MM.1S (cell line): ENCODE results near the gene WASHC3.

Source experiments
- DNase-seq: peaks from one replicate; pipeline ENCODE4 v3.0.0-alpha.2; 2015
- H2AFZ ChIP-seq: fragments of 300-600 bp; sonication (generic); 2 replicates; pipeline ENCODE4 v1.6.0; 2016; ENCODE audit warnings: antibody characterized with exemption, low read length
- H3F3A ChIP-seq: fragments of 300-600 bp; sonication (generic); 2 replicates; pipeline ENCODE4 v1.6.1; 2016; ENCODE audit warnings: mild to moderate bottlenecking, antibody characterized with exemption, low read length, moderate library complexity, mixed read lengths; ENCODE audit not compliant: insufficient read depth
- H3K27ac ChIP-seq: fragments of 300-600 bp; sonication (generic); 2 replicates; pipeline ENCODE4 v1.5.1; 2016; ENCODE audit warnings: mild to moderate bottlenecking, low read length
- H3K27me3 ChIP-seq: fragments of 300-600 bp; sonication (generic); replicated peaks from 2 replicates; pipeline ENCODE4 v1.6.0; 2016; ENCODE audit warnings: low read length; ENCODE audit not compliant: insufficient read depth
- H3K36me3 ChIP-seq: fragments of 300-600 bp; sonication (generic); replicated peaks from 2 replicates; pipeline ENCODE4 v1.6.1; 2016; ENCODE audit warnings: mild to moderate bottlenecking, low read length, mixed read lengths; ENCODE audit not compliant: insufficient read depth
- H3K4me1 ChIP-seq: fragments of 300-600 bp; sonication (generic); 2 replicates; pipeline ENCODE4 v1.6.1; 2016; ENCODE audit warnings: low read length, mixed read lengths
- H3K4me2 ChIP-seq: fragments of 300-600 bp; sonication (generic); 2 replicates; pipeline ENCODE4 v1.6.0; 2016; ENCODE audit warnings: low read depth, low read length
- H3K4me3 ChIP-seq: fragments of 300-600 bp; sonication (generic); 2 replicates; pipeline ENCODE4 v1.5.1; 2016; ENCODE audit warnings: low read length, mixed read lengths
- H3K79me2 ChIP-seq: fragments of 300-600 bp; sonication (generic); 2 replicates; pipeline ENCODE4 v1.6.1; 2016; ENCODE audit warnings: mixed run types, low read length, mixed read lengths
- H3K9ac ChIP-seq: fragments of 300-600 bp; sonication (generic); 2 replicates; pipeline ENCODE4 v1.6.1; 2016; ENCODE audit warnings: low read length, mixed read lengths
- H3K9me2 ChIP-seq: fragments of 300-600 bp; sonication (generic); replicated peaks from 2 replicates; pipeline ENCODE4 v1.6.1; 2016; ENCODE audit warnings: mild to moderate bottlenecking, low read length, mixed read lengths; ENCODE audit not compliant: insufficient read depth
- H3K9me3 ChIP-seq: fragments of 300-600 bp; sonication (generic); replicated peaks from 2 replicates; pipeline ENCODE4 v1.6.1; 2016; ENCODE audit warnings: mild to moderate bottlenecking, low read length, mixed read lengths; ENCODE audit not compliant: insufficient read depth
- H4K20me1 ChIP-seq: fragments of 300-600 bp; sonication (generic); 2 replicates; pipeline ENCODE4 v1.6.1; 2016; ENCODE audit warnings: mild to moderate bottlenecking, low read length, moderate library complexity, mixed read lengths; ENCODE audit not compliant: insufficient read depth
- EZH2 ChIP-seq: fragments of 300-600 bp; sonication (generic); optimal IDR thresholded peaks from 2 replicates; pipeline ENCODE3; 2017; ENCODE audit warnings: low read depth, mild to moderate bottlenecking, antibody characterized with exemption, low read length, mixed read lengths
- EZH2phosphoT487 ChIP-seq: fragments of 300-600 bp; sonication (generic); IDR thresholded peaks from 2 replicates; pipeline ENCODE4 v1.6.1; 2018; ENCODE audit warnings: antibody characterized with exemption, low read length
- TF ChIP-seq, protein P1 (sequence below): fragments of 300-600 bp; sonication (generic); IDR thresholded peaks from 2 replicates; pipeline ENCODE4 v1.5.1; 2016; ENCODE audit warnings: antibody characterized with exemption, low read length, mixed read lengths

The WASHC3 gene

DNA sequence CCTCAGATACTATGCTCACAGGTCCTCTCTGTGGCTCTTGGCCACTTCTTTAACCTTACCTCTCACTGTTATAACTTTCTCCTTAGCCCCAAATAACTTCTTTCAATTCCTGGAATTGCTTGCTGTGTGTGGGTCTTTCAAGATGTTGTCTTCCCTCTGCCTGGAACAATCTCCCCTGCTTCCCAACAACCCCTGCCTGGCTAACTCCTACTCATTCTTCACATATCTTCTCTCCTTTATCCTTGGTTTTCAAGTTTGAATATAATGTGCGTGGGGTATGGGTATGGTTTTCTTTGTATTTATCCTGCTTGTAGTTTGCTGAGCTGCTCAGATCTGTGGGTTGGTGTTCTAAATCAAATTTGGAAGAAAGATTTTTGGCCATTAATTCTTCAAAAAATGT is 2.7 kb upstream of the WASHC3 start:
- H3F3A ChIP-seq, result peaks cover 7% of the 10 kb centered on the region; the same call in 1 of the 2 replicates

DNA sequence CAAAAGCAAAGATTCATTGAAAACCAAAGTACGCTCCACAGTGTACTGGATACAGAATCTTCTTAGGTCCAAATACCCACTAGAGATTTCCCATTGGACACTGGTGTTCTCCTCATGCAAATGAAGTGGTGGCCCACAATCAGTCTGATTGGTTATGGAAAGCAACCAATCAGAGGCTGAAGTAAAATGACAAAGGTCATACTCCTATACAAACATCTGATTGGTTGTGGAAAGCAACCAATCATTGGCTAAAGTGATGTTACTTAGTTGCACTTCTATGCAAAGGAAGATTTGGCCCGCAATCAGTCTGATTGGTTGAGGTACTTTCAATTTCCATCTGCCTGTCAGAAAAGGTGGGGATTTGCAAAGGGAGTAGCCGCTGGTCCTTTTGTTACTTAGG is 1.3 kb upstream of the WASHC3 start:
- peaks cover 7% of the 10 kb centered on the region; the same call in 1 of the 2 replicates for H3F3A ChIP-seq
- no peak overlapping the region for H3K9ac ChIP-seq
- no peak overlapping the region for H3K4me2 ChIP-seq
- H3K27me3 ChIP-seq, result no peaks in the 10 kb centered on the region
- no peak overlapping the region for H3K4me3 ChIP-seq
- H4K20me1 ChIP-seq, result no peaks in the 10 kb centered on the region
- H2AFZ ChIP-seq, result no peak overlapping the region
- peaks cover 5% of the 10 kb centered on the region; the same call in 1 of the 2 replicates for H3K79me2 ChIP-seq
- no peaks in the 10 kb centered on the region for H3K4me1 ChIP-seq
- no peaks in the 10 kb centered on the region for H3K9me2 ChIP-seq
- TF ChIP-seq EZH2phosphoT487, result no peak
- TF ChIP-seq EZH2, result no peak
- TF ChIP-seq, protein P1, sequence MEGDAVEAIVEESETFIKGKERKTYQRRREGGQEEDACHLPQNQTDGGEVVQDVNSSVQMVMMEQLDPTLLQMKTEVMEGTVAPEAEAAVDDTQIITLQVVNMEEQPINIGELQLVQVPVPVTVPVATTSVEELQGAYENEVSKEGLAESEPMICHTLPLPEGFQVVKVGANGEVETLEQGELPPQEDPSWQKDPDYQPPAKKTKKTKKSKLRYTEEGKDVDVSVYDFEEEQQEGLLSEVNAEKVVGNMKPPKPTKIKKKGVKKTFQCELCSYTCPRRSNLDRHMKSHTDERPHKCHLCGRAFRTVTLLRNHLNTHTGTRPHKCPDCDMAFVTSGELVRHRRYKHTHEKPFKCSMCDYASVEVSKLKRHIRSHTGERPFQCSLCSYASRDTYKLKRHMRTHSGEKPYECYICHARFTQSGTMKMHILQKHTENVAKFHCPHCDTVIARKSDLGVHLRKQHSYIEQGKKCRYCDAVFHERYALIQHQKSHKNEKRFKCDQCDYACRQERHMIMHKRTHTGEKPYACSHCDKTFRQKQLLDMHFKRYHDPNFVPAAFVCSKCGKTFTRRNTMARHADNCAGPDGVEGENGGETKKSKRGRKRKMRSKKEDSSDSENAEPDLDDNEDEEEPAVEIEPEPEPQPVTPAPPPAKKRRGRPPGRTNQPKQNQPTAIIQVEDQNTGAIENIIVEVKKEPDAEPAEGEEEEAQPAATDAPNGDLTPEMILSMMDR, result no peak
- no peaks in the 10 kb centered on the region for H3K36me3 ChIP-seq
- H3K9me3 ChIP-seq, result no peaks in the 10 kb centered on the region
- H3K27ac ChIP-seq, result no peak overlapping the region
- peak; percentile 22 for DNase-seq

More for the DNA sequence above, 2.7 kb upstream of the WASHC3 start:
- Histone ChIP-seq H3K9me3 (no peaks in the 10 kb centered on the region), H3K27ac (no peak overlapping the region), H3K9ac (no peak overlapping the region), H3K4me3 (no peak overlapping the region), H3K9me2 (no peaks in the 10 kb centered on the region), H3K4me2 (no peak overlapping the region), H3K36me3 (no peaks in the 10 kb centered on the region), H3K27me3 (no peaks in the 10 kb centered on the region), H2AFZ (no peak overlapping the region), H4K20me1 (no peaks in the 10 kb centered on the region), H3K4me1 (no peaks in the 10 kb centered on the region), H3K79me2 (peaks cover 5% of the 10 kb centered on the region; the same call in 1 of the 2 replicates)
- no peak for DNase-seq
- TF ChIP-seq EZH2phosphoT487, result no peak
- TF ChIP-seq, protein P1, result no peak
- no peak for TF ChIP-seq EZH2

DNA sequence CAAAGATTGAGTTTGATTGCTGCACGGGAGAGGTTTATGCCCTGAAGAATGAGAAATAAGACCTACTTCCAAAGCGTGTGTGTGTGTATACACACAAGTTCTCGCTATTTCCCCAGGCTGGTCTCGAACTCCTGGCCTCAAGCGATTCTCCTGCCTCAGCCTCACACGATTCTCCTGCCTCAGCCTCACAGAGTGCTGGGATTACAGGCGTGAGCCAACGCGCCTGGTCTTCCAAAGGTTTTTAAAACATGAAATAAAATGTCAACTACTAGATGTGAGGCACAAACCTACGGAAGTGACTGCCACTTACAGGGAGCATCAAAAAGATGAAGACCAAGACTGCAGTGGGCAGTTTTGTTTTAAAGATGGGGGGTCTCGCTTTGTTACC is 622 bp upstream of the WASHC3 start:
- Histone ChIP-seq H3K9me2 (no peaks in the 10 kb centered on the region), H3K4me2 (peak overlapping the region; percentile 37), H3K9me3 (no peaks in the 10 kb centered on the region), H3F3A (peaks cover 7% of the 10 kb centered on the region; the same call in 1 of the 2 replicates), H3K9ac (no peak overlapping the region), H3K4me3 (peak overlapping the region; percentile 91), H3K79me2 (peaks cover 5% of the 10 kb centered on the region; the same call in 1 of the 2 replicates), H2AFZ (peak overlapping the region; percentile 36), H3K36me3 (no peaks in the 10 kb centered on the region), H3K4me1 (no peaks in the 10 kb centered on the region), H3K27me3 (no peaks in the 10 kb centered on the region), H3K27ac (no peak overlapping the region), H4K20me1 (no peaks in the 10 kb centered on the region)
- DNase-seq, result no peak
- TF ChIP-seq EZH2 (no peak), EZH2phosphoT487 (no peak)
- TF ChIP-seq, protein P1, result no peak
